Smooth muscle cell (in vitro differentiated cells): ENCODE measurements around the gene GEN1. TPM values are rescaled to one million over a fixed set of nuclear protein-coding genes. Genes with fewer than 3 reads are reported as not detected.

Experiments used
- DNase-seq: peaks from one replicate; lab custom pipeline; 2025; ENCODE audit not compliant: unreplicated experiment; lab: John Stamatoyannopoulos, UW
- H2AFZ ChIP-seq: fragments of 200-600 bp; sonication (generic); 2 replicates; pipeline ENCODE4 v1.6.0; 2016; ENCODE audit warnings: antibody characterized with exemption, low read depth, mild to moderate bottlenecking
- H3F3A ChIP-seq: fragments of 200-600 bp; sonication (generic); 2 replicates; pipeline ENCODE4 v1.6.0; 2017; ENCODE audit warnings: antibody characterized with exemption, low read depth
- H3K27ac ChIP-seq: fragments of 200-600 bp; sonication (generic); 2 replicates; pipeline ENCODE4 v1.5.1; 2016; ENCODE audit warnings: low read depth, mild to moderate bottlenecking
- H3K27me3 ChIP-seq: fragments of 200-600 bp; sonication (generic); 2 replicates; pipeline ENCODE4 v1.6.1; 2016; ENCODE audit warnings: low read depth, mild to moderate bottlenecking
- H3K36me3 ChIP-seq: fragments of 200-600 bp; sonication (generic); 2 replicates; pipeline ENCODE4 v1.5.1; 2016; ENCODE audit warnings: low read depth
- H3K4me1 ChIP-seq: fragments of 200-600 bp; sonication (generic); 2 replicates; pipeline ENCODE4 v1.5.1; 2016; ENCODE audit warnings: low read depth
- H3K4me2 ChIP-seq: fragments of 200-600 bp; sonication (generic); 2 replicates; pipeline ENCODE4 v1.6.0; 2016; ENCODE audit warnings: mild to moderate bottlenecking
- H3K4me3 ChIP-seq: fragments of 200-600 bp; sonication (generic); 2 replicates; pipeline ENCODE4 v1.5.1; 2016; ENCODE audit warnings: mild to moderate bottlenecking
- H3K79me2 ChIP-seq: fragments of 200-600 bp; sonication (generic); 2 replicates; pipeline ENCODE4 v1.6.0; 2016; ENCODE audit warnings: low read depth, mild to moderate bottlenecking
- H3K9ac ChIP-seq: fragments of 200-600 bp; sonication (generic); 2 replicates; pipeline ENCODE4 v1.6.0; 2016; ENCODE audit warnings: low read depth
- H3K9me3 ChIP-seq: fragments of 200-600 bp; sonication (generic); replicated peaks from 2 replicates; pipeline ENCODE4 v1.5.1; 2016; ENCODE audit warnings: low read depth
- H4K20me1 ChIP-seq: fragments of 200-600 bp; sonication (generic); 2 replicates; pipeline ENCODE4 v1.6.0; 2016; ENCODE audit warnings: low read depth
- WGBS: methylation state at CpG from one replicate; pipeline ENCODE4 v1.1.7; 2016; ENCODE audit warnings: low lambda C conversion rate; 5-methylcytosine and 5-hydroxymethylcytosine counted together
- polyA plus RNA-seq: library from polyadenylated mRNA; unstranded; fragments of >200 nt; fragmentation: Nextera tagmentation; extraction: Ambion mirVana; gene quantifications from 2 replicates; pipeline ENCODE4 v1.2.1, GENCODE V29; 2016
- total RNA-seq: library from RNA; depleted of rRNA; stranded (reverse); fragments of >200 nt; gene quantifications from 2 replicates; pipeline ENCODE4 v1.2.3, GENCODE V29; 2014
- TF ChIP-seq, protein P1 (sequence below): fragments of 200-600 bp; sonication (generic); IDR thresholded peaks from 2 replicates; pipeline ENCODE4 v1.5.1; 2017; ENCODE audit warnings: borderline replicate concordance, mild to moderate bottlenecking, antibody characterized with exemption; ENCODE audit not compliant: insufficient read depth, poor library complexity, severe bottlenecking

The GEN1 gene
- total and polyA plus RNA-seq, 2 experiments from 2014 or later = 1.1 to 6.7 TPM

DNA sequence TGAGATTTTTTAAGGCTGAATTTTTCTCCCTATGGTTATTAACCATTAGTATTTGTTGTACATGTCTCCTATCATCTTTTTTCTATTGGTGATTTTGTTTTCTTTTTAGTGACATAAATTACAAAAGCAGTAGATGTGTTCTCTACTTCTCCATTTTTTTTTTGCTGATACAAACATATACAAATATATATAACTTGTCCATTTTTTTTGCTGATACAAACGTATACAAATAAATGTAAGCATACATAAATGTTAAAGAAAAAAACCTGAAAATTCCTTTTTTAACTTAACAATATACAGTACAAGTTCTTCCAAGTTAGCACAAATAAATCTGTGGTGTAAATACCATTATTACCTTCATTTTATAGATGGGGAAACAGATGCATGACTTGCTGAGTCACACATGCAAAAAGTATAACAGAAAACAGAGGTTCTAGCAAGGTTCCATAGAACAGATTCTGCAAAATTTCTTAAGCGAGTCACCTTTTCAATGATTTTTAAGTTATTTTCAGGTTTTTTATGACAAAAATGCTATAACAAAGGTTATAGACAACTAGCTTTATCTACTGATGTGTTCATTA, 64.4 kb downstream of the GEN1 start:
- Histone ChIP-seq H3K4me3 (no peak overlapping the region), H4K20me1 (no peaks in the 10 kb centered on the region), H3K27me3 (no peaks in the 10 kb centered on the region), H3K36me3 (no peaks in the 10 kb centered on the region), H2AFZ (no peak overlapping the region), H3K79me2 (no peaks in the 10 kb centered on the region), H3K9ac (no peak overlapping the region), H3K9me3 (no peaks in the 10 kb centered on the region), H3K27ac (no peak overlapping the region), H3K4me2 (no peak overlapping the region), H3F3A (peaks cover 13% of the 10 kb centered on the region), H3K4me1 (peaks cover 33% of the 10 kb centered on the region)
- TF ChIP-seq, protein P1, sequence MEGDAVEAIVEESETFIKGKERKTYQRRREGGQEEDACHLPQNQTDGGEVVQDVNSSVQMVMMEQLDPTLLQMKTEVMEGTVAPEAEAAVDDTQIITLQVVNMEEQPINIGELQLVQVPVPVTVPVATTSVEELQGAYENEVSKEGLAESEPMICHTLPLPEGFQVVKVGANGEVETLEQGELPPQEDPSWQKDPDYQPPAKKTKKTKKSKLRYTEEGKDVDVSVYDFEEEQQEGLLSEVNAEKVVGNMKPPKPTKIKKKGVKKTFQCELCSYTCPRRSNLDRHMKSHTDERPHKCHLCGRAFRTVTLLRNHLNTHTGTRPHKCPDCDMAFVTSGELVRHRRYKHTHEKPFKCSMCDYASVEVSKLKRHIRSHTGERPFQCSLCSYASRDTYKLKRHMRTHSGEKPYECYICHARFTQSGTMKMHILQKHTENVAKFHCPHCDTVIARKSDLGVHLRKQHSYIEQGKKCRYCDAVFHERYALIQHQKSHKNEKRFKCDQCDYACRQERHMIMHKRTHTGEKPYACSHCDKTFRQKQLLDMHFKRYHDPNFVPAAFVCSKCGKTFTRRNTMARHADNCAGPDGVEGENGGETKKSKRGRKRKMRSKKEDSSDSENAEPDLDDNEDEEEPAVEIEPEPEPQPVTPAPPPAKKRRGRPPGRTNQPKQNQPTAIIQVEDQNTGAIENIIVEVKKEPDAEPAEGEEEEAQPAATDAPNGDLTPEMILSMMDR = no peak
- WGBS = 96% methylated on average over 2 of the region's 2 CpGs
- no peak for DNase-seq

DNA sequence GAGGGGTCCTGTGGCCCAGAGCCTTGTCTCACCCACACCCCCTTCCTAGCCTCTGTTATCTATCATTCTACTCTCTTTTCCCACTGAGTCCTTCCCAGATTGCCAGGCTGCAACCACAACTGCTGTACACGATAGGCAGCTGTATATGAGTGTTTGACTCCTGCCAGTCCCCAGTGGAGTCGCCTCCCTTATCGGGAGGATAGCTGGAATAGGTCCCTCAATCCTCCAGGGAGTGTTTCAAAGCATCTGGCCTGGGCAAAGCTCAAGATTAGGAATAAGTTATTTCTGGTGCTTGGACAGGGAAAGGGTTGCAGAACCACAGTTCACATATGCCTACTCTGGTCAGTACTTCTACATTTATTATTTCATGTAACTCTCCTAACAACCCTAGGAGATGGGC, 67.1 kb downstream of the GEN1 start:
- no peaks in the 10 kb centered on the region for H3K9me3 ChIP-seq
- H3K9ac ChIP-seq = no peak overlapping the region
- H2AFZ ChIP-seq = no peak overlapping the region
- no peaks in the 10 kb centered on the region for H3K36me3 ChIP-seq
- no peaks in the 10 kb centered on the region for H3F3A ChIP-seq
- no peak for DNase-seq
- 62% methylated on average over 3 of the region's 3 CpGs for WGBS
- no peaks in the 10 kb centered on the region for H4K20me1 ChIP-seq
- peaks cover 17% of the 10 kb centered on the region for H3K4me1 ChIP-seq
- H3K27me3 ChIP-seq = peaks cover 5% of the 10 kb centered on the region
- no peak overlapping the region for H3K4me2 ChIP-seq
- no peaks in the 10 kb centered on the region for H3K79me2 ChIP-seq
- TF ChIP-seq, protein P1 = no peak
- no peak overlapping the region for H3K27ac ChIP-seq
- H3K4me3 ChIP-seq = no peak overlapping the region

DNA sequence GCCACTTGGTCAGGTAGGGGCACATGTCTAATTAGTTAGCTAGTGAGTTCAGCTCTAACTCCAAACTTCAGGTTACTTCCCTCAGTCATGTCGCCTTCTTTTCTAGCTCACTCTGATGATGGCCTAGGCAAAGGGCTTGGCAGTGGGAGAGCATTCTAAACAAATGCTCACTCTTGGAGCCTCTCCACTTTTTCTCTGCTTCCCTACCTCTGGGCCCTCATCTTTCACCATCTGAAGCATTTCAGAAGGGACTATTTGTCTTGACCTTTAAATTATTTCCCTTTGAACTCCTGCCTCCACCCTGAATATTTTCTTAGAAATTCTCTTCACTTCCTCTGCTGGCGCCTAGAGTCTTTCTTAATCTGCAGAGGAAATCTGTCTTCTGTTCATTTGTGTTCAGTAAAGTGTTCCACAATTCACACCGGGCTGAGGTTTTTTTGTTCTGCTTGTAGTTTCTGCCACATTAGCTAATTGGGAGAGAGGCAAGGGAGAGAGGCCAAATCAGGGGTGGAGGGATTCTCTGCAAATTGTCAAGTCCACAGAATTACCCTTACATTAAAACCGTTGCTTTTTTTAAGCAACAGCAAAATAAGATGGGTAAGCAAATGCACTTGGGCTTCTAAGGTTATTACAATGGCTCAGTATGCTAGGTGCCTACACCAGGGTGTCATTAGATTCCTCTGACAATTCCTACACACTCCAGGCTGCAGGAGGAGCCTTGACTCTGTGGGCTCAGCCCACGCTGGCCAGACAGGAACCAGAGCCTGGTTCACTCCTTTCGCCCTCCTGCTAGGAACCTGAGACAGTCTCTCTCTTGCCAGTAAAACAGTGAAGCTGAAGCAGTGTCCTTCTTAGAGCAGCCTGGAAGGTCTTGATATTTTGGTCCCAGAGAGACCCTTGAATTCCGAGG, 67.9 kb downstream of the GEN1 start:
- H3K79me2 ChIP-seq = no peaks in the 10 kb centered on the region
- TF ChIP-seq, protein P1 = no peak
- no peak overlapping the region for H3K9ac ChIP-seq
- no peaks in the 10 kb centered on the region for H3K9me3 ChIP-seq
- no peaks in the 10 kb centered on the region for H4K20me1 ChIP-seq
- H3K4me3 ChIP-seq = no peak overlapping the region
- H2AFZ ChIP-seq = peak overlapping the region; percentile 65
- no peaks in the 10 kb centered on the region for H3K36me3 ChIP-seq
- no peak for DNase-seq
- H3F3A ChIP-seq = no peaks in the 10 kb centered on the region
- H3K27me3 ChIP-seq = peaks cover 7% of the 10 kb centered on the region
- H3K27ac ChIP-seq = no peak overlapping the region
- H3K4me1 ChIP-seq = peaks cover 15% of the 10 kb centered on the region
- WGBS = 68% methylated on average over 7 of the region's 7 CpGs
- H3K4me2 ChIP-seq = peak overlapping the region; percentile 1
